HG03571 (cell line): ENCODE results near the gene KDM5B.
A peak's percentile ranks its signal among the peaks of the same experiment; 100 is the strongest.
"Not testable (repeated sequence)": the region's sequence is repeated elsewhere in the genome, so short reads cannot be mapped to it uniquely, and the experiment has no call there.

Experiments
- ATAC-seq: cut with Tn5 transposase; IDR thresholded peaks from one replicate; pipeline ENCODE4 v1.9.1; 2021; ENCODE audit not compliant: unreplicated experiment

KDM5B gene

DNA sequence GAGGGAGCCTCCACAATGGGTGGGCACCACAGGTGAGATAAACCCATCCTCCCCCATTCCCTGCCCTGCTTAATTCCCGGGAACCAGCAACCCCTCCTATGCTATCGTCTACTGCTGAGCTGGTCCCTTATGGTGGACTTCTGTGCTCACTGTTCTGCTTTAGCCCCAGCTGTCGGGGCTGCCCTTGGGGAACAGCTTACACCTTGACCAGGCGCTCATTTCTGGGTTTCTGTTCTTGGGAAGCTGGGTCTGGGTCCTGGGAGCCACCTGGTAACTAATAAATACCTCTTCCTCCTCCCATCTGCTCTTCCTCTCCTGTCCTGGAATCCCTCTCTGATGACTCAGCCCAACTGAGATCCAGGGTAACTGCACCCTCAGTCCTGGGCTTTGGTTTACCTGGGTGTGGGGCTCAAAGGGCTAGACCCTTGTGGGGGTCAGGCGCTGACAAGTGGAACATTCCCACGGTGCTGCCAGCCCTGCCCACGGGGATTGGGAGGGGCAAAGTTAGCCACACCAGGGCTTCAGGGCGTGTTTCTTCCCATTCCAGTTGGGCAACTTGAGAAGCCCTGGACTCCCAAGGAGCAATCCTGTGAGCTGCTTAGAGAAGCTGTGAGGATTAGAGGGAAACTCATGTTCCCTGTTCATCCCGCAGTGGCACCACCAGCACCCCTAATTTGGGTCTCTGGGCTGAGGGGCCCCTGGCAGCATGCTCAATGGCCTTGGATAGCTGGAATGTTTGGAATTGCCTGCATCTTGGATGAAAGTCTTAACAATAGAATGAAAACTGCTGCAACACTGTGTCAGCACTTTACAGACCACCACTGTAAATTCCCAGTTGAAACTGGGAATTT is 4.2 kb upstream of the KDM5B start:
- no peak for ATAC-seq

GRCh38 chr1:202811296-202812175 is 3.3 kb upstream of the KDM5B start:
- ATAC-seq: no peak

DNA sequence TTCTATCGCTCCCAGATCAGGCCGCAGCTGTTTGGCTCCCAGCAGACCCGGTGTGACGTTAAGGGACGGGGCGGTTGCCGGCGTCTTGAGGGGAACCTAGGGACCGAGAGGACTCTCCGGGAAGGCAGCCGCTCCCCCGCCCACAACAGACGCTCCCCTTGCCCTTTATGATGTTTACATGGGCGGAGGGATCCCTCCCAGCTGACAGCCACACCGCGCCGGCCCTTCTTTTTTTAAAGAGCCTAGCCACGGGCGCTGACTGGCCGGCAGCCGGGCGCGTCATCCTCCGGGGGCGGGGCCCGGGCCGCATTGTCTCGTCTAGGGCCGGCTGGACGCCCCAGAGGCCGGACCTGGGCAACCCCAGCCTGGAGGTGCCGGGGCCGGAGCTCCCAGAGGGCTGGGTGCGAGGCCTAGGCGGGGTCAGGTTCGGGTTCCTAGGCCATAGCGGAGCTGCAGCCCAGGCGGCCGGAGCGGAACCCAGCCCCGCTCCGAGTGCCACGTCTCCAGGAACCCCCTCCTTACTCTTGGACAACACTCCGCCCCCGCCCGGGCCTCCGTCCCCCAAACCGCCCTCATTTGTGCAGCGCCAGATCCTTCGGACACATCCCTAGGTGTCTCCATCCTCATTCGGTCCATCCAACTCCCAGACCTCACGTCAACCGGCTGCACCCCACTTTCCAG is 2.5 kb upstream of the KDM5B start, which contains the start of gene PCAT6:
Gene PCAT6, plus strand, starts transcription at position 340 of the 681 bp plus-strand sequence.
- ATAC-seq: peak; percentile 71

DNA sequence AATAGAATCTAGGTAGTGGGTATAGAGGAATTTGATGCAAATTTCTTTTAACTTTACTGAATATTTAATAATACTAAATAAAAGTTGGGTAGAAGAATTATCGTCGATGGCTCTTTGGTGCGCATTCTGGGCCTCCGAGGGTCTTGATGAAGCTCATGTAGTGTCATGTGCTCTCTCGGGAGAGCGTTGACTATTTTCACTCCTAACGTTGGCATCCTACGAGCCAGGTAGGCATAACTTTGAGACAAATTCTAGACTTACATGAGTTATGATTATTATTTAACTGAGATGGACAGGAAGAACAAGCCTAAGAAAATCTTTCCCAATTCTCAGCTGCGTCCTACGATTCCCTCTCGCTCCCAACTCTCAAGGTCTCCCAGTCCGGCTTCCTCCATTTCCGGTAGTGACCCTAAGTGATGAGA is 2.0 kb upstream of the KDM5B start:
- no peak for ATAC-seq

- ATAC-seq: no peak
Observed at GRCh38 chr1:202809597-202810159, 1.5 kb upstream of the KDM5B start.

- no peak for ATAC-seq
Observed at GRCh38 chr1:202807451-202807925, 733 bp downstream of the KDM5B start.

- no peak for ATAC-seq
Observed at GRCh38 chr1:202806845-202807450, 1.3 kb downstream of the KDM5B start.

DNA sequence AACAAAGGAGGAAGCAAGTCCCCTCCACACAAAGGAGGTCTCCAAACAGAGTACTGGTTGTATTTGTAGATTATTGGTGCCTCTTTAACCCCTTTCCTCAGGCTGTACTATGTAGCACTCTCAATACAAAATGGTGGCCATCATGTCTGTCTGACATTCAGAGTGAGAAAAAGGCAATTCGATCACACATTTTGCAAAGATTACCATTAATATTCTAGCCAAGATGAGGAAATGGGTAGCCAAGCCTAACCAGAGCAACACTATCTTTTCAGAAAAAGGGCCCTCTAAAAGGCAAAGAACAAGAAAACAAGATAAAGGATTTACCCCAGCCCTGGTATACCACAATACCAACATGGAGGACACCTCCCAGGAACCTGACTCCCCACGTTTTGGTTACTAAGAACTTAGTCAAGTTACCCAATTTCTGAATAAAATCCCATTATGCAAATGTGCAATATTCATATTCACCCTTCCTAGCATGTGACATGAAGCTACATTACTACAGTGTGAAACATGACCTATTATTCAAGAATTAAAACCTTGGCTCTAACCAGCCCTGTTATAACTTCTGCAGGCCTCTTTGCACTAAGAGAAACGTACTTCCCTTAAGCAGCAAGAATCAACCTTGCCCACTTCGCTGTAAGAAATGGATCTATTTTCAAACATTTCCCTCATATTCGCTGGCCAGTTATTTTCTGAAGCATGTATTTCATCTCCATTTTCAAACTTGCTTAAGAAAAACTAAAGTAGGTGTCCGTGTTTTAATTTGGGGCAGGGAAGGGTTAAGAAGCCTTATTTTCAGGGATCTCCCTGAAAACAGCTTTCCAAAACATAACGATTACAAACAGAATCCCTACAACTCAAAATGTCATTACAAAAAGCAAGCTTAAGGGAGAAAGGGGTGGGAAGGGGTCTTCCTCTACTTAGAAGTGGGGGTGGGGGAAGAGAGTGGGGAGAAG is 2.1 kb downstream of the KDM5B start:
- ATAC-seq: no peak

GRCh38 chr1:202804126-202804525 is 4.1 kb downstream of the KDM5B start:
- ATAC-seq: no peak

GRCh38 chr1:202802998-202803932 is 5.0 kb downstream of the KDM5B start:
- no peak for ATAC-seq

- ATAC-seq: no peak
Observed at GRCh38 chr1:202802034-202802433, 6.2 kb downstream of the KDM5B start.

- ATAC-seq: no peak
Observed at GRCh38 chr1:202801175-202801574, 7.0 kb downstream of the KDM5B start.

- ATAC-seq: no peak
Observed at GRCh38 chr1:202800742-202801141, 7.5 kb downstream of the KDM5B start.

DNA sequence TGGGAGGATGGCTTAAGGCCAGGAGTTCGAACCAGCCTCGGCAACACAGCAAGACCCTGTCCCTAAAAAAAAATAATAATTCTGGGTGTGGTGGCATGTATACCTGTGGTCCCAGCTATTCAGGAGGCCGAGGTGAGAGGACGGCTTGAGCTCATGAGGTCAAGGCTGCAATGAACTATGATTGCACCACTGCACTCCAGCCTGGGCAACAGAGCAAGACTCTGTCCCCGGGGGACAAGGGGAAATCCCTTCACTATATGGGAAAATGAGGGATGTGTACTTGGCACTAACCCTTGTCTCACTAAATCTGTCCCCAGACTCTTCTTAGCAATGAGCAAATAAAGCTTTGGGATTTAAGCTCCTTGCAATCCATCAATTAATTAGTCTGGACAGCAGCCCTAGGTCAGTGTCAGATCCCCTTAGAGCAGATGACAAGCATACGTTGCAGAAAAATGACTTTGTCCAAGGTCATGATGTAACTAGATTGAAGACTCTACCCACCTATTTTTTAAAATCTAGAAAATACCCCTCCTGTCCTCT is 9.4 kb downstream of the KDM5B start:
- no peak for ATAC-seq

DNA sequence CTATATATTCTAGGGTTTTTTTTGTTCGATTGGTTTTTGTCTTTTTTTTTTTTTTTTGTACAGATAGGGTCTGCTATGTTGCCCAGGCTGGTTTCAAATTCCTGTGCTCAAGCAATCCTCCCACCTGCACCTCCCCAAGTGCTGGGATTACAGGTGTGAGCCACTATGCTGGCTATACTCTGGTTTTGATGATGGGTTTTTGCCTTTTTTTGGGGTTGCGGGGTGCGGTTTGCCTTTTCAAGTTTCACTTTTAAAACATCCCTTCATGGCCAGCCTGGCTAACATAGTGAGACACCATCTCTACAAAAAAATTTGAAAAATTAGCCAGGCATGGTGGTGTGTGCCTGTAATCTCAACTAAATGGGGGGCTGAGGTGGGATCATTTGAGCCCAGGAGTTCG is 10.0 kb downstream of the KDM5B start:
- no peak for ATAC-seq

GRCh38 chr1:202796670-202797069 is 11.6 kb downstream of the KDM5B start:
- ATAC-seq: no peak

- ATAC-seq: not testable (repeated sequence)
Observed at GRCh38 chr1:202794931-202795330, 13.3 kb downstream of the KDM5B start.
